ENCODE measurements around the gene ARHGEF28.

DNA sequence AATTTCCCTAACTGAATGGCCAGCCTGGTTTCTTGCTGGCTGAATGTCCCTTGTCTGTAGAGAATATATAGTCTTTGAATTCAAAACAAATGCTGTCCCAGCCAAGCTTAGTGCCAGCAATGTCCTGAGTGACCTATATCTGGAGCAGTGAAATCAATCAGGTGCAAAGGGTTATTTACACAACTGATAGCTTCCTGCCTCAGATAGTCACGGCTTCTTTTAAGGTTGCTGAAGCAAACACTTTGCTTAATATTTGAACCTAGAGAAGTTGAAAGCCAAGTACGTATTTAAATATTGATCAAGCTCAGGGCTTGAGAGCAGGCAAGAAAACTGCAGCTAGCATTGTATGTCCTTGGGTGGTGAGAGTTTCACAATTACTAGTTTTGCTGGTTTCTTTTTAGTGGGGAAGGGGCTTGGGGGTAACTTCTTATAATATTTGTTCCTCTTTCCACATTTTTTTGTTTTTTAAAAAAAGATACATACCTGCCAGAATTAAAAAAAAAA lies 2.0 kb upstream of the ARHGEF28 start:
- TF ChIP-seq, protein P1, sequence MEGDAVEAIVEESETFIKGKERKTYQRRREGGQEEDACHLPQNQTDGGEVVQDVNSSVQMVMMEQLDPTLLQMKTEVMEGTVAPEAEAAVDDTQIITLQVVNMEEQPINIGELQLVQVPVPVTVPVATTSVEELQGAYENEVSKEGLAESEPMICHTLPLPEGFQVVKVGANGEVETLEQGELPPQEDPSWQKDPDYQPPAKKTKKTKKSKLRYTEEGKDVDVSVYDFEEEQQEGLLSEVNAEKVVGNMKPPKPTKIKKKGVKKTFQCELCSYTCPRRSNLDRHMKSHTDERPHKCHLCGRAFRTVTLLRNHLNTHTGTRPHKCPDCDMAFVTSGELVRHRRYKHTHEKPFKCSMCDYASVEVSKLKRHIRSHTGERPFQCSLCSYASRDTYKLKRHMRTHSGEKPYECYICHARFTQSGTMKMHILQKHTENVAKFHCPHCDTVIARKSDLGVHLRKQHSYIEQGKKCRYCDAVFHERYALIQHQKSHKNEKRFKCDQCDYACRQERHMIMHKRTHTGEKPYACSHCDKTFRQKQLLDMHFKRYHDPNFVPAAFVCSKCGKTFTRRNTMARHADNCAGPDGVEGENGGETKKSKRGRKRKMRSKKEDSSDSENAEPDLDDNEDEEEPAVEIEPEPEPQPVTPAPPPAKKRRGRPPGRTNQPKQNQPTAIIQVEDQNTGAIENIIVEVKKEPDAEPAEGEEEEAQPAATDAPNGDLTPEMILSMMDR (conservative IDR thresholded peaks at IDR 0.05; ENCODE audit: low read length), result no peak
- no peak for TF ChIP-seq EZH2phosphoT487 (IDR thresholded peaks at IDR 0.05; ENCODE audit: borderline replicate concordance, low read depth, low read length)

All from OCI-LY7 (cell line).